22Rv1 (cell line): ENCODE data around the gene PRDM16.

Experiments
- ZFX ChIP-seq: fragments of 450-650 bp; IDR thresholded peaks from 2 replicates; pipeline ENCODE4 v1.6.1; 2017; ENCODE audit warnings: antibody characterized with exemption, borderline replicate concordance
- TF ChIP-seq, protein P1 (sequence below): fragments of 450-650 bp; IDR thresholded peaks from 2 replicates; pipeline ENCODE4 v1.5.1; 2017; ENCODE audit warnings: mild to moderate bottlenecking

DNA sequence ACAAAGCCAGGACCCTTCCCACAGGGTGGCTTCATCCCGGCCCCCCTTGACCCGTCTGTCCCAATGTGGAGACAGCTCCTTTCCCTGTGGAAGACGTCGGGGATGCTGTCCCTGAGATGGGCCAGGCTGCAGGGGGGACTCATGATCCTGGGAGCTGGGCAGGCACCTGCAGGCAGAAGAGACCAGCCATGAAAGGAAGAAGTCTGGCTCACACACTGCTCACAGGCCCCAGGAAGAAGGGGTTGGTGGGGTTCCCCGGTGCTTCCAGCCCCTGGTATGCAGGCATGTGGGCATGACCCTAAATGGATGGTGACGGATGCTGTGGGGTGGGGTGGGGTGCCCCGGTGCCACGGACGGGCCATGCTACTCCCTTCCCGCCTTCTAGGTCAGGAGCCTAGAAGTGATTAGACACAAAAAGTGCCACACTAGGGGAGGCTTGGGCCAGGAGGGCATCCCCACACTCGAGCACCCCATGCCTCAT is 39.5 kb upstream of the PRDM16 start:
- TF ChIP-seq, protein P1, sequence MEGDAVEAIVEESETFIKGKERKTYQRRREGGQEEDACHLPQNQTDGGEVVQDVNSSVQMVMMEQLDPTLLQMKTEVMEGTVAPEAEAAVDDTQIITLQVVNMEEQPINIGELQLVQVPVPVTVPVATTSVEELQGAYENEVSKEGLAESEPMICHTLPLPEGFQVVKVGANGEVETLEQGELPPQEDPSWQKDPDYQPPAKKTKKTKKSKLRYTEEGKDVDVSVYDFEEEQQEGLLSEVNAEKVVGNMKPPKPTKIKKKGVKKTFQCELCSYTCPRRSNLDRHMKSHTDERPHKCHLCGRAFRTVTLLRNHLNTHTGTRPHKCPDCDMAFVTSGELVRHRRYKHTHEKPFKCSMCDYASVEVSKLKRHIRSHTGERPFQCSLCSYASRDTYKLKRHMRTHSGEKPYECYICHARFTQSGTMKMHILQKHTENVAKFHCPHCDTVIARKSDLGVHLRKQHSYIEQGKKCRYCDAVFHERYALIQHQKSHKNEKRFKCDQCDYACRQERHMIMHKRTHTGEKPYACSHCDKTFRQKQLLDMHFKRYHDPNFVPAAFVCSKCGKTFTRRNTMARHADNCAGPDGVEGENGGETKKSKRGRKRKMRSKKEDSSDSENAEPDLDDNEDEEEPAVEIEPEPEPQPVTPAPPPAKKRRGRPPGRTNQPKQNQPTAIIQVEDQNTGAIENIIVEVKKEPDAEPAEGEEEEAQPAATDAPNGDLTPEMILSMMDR, result no peak
- no peak for TF ChIP-seq ZFX
